Stimulated activated naive CD8-positive, alpha-beta T cell treated with anti-CD3 and anti-CD28 coated beads, Interleukin-15, amount 100 ng/mL, for 72 hours (primary cell): ENCODE data around the gene APP.
"Not testable (repeated sequence)": the region's sequence is repeated elsewhere in the genome, so short reads cannot be mapped to it uniquely, and the experiment has no call there.

Experiments
- ATAC-seq: fragments of 150-1000 bp; cut with Tn5 transposase; 2 replicates; pipeline ENCODE4 v1.10.0; 2021; ENCODE audit warnings: mild to moderate bottlenecking, moderate library complexity
- DNase-seq, 2 donors: peaks; one replicate each; pipeline ENCODE4 v3.0.0; 2021 to 2022
- H3K27ac Mint-ChIP-seq, 2 donors: one replicate each; pipeline ENCODE4 v1.8.0; 2022; ENCODE audit warnings: mild to moderate bottlenecking in 2 of 2, mixed read lengths in 2 of 2, moderate library complexity in 2 of 2
- H3K27me3 Mint-ChIP-seq: one replicate; pipeline ENCODE4 v1.8.0; 2022; ENCODE audit warnings: mixed read lengths
- H3K4me1 Mint-ChIP-seq: one replicate; pipeline ENCODE4 v1.8.0; 2022; ENCODE audit warnings: mild to moderate bottlenecking, mixed read lengths
- H3K4me3 Mint-ChIP-seq, 2 donors: one replicate each; pipeline ENCODE4 v1.8.0; 2022; ENCODE audit warnings: mild to moderate bottlenecking in 2 of 2, mixed read lengths in 2 of 2, moderate library complexity in 1 of 2
- H3K9me3 Mint-ChIP-seq, 2 donors: one replicate each; pipeline ENCODE4 v1.8.0; 2022; ENCODE audit warnings: mixed read lengths in 2 of 2

The APP gene

DNA sequence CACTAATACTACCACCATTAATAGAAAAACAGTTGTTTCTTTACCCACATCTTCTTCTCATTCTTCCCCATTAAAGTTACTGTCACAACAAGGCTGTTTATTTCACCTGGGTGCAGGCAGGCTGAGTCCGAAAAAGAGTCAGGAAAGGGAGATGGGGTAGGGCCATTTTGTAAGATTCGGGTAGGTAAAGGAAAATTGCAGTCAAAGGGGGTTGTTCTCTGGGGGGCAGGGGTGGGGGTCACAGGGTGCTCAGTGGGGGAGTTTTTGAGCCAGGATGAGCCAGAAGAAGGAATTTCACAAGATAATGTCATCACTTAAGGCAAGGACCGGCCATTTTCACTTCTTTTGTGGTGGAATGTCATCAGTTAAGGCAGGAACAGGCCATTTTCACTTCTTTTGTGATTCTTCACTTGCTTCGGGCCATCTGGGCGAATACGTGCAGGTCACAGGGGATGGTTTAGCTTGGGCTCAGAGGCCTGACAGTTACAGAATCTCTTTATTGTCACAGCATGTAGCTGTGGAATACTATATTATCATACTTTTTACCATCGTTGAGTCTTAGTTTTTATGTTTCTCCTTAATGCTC is 89.3 kb downstream of the APP start:
- H3K9me3 Mint-ChIP-seq, ATAC-seq, H3K4me1 Mint-ChIP-seq, H3K27me3 Mint-ChIP-seq, H3K4me3 Mint-ChIP-seq, H3K27ac Mint-ChIP-seq, DNase-seq: not testable (repeated sequence)

GRCh38 chr21:26080211-26080610 is 90.4 kb downstream of the APP start:
- Mint-ChIP-seq H3K27me3 (no peaks in the 10 kb centered on the region), H3K9me3 (peaks cover 0 to 6% of the 10 kb centered on the region in 2 donors), H3K27ac (no peak overlapping the region), H3K4me1 (peaks cover 5% of the 10 kb centered on the region), H3K4me3 (no peak overlapping the region)
- DNase-seq (no peak), ATAC-seq (no peak)

GRCh38 chr21:26079366-26079765 is 91.2 kb downstream of the APP start:
- peaks cover 0 to 6% of the 10 kb centered on the region in 2 donors for H3K9me3 Mint-ChIP-seq
- no peak overlapping the region for H3K4me3 Mint-ChIP-seq
- no peaks in the 10 kb centered on the region for H3K27me3 Mint-ChIP-seq
- ATAC-seq (no peak), DNase-seq (no peak)
- peaks cover 5% of the 10 kb centered on the region for H3K4me1 Mint-ChIP-seq
- H3K27ac Mint-ChIP-seq: no peak overlapping the region

GRCh38 chr21:26077521-26077920 is 93.0 kb downstream of the APP start:
- ATAC-seq: no peak
- Mint-ChIP-seq H3K4me1 (peaks cover 2% of the 10 kb centered on the region), H3K4me3 (no peak overlapping the region), H3K27me3 (no peaks in the 10 kb centered on the region), H3K27ac (no peak overlapping the region), H3K9me3 (peaks cover 0 to 3% of the 10 kb centered on the region in 2 donors)
- no peak for DNase-seq

- no peak overlapping the region for H3K27ac Mint-ChIP-seq
Observed at GRCh38 chr21:26072666-26073615, 97.6 kb downstream of the APP start.

DNA sequence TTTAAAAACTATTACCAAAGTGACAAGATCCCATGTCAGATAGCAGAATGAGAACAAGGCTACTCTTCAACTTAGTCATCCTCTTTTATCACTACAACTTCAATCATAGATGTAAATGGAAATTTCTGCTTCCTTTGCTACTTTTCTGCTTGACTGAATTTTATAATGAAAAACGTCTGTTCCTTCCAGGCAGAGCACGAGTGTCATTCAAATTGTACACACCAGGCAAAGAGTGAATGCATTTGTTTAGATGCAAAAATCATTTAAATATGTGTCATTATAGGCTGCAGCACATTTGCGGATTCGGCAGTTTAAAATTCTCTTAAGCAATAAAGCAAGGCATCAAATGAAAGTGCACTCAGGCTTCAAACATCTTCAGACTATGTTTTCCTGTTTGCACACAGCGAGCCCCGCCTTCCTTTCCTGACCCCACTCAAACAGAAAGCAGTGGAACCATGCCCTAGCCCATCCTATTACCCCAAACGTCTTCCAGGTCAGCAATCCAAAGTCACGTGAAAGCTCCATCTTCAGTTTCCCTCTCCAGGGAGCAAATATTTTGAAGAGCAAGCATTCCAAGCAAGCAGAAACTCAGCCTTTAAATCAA is 99.6 kb downstream of the APP start:
- H3K4me3 Mint-ChIP-seq: peak overlapping the region; percentile 71 to 78
- H3K9me3 Mint-ChIP-seq: no peaks in the 10 kb centered on the region
- peak; percentile 67 for ATAC-seq
- no peaks in the 10 kb centered on the region for H3K27me3 Mint-ChIP-seq
- DNase-seq: peak; percentile 8 to 11
- peaks cover 40% of the 10 kb centered on the region for H3K4me1 Mint-ChIP-seq
- H3K27ac Mint-ChIP-seq: peak overlapping the region; percentile 81 to 90

More at GRCh38 chr21:26072666-26073615, 97.6 kb downstream of the APP start:
- H3K4me1 Mint-ChIP-seq: peaks cover 35% of the 10 kb centered on the region
- no peaks in the 10 kb centered on the region for H3K27me3 Mint-ChIP-seq
- no peak overlapping the region for H3K4me3 Mint-ChIP-seq
- no peak for ATAC-seq
- DNase-seq: no peak
- H3K9me3 Mint-ChIP-seq: no peaks in the 10 kb centered on the region

- Mint-ChIP-seq H3K4me3 (peak overlapping the region; percentile 4 to 71), H3K27ac (peak overlapping the region in 1 of 2 donors; percentile 87), H3K9me3 (no peaks in the 10 kb centered on the region), H3K27me3 (no peaks in the 10 kb centered on the region), H3K4me1 (peaks cover 40% of the 10 kb centered on the region)
- no peak for DNase-seq
- ATAC-seq: no peak
Observed at GRCh38 chr21:26070121-26070520, 100.4 kb downstream of the APP start.

GRCh38 chr21:26068776-26069175 is 101.8 kb downstream of the APP start:
- no peaks in the 10 kb centered on the region for H3K9me3 Mint-ChIP-seq
- H3K27ac Mint-ChIP-seq: peak overlapping the region in 1 of 2 donors; percentile 1
- DNase-seq: no peak
- H3K4me3 Mint-ChIP-seq: peak overlapping the region; percentile 66 to 70
- H3K27me3 Mint-ChIP-seq: no peaks in the 10 kb centered on the region
- ATAC-seq: no peak
- H3K4me1 Mint-ChIP-seq: peaks cover 40% of the 10 kb centered on the region

DNA sequence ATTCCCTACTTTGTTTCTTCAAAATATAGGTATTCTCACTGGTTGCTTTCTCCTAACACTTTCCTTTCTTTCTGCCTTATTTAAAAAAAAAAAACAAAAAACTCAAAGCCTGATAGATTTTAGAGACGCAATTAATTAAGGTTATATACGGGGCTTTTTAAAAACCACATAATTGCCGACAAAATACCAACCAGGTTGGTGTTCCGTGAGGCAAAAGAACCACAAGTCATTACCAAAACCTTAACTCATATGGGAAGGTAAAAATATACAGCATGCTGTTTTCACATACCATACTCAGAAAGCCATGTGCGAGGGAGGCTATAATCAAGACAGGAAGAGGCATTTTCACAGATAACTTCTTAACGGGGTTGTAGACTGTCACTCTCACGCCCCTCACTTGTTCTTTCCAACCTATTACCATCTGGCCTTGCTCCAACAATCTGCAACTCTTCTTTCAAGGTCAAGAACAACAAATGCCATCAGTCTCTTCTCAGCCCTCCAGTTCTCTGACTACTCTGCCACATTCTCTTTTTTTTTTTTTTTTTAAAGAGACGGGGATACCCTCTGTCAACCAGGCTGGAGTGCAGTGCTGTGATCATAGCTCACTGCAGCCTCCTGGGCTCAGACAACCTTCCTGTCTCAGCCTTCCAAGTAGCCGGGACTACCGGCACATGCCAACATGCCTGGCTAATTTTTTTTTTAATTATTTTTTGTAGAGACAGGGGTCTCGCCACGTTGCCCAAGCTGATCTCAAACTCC is 102.6 kb downstream of the APP start:
- DNase-seq (no peak), ATAC-seq (peak; percentile 56)
- Mint-ChIP-seq H3K27me3 (no peaks in the 10 kb centered on the region), H3K4me1 (peaks cover 40% of the 10 kb centered on the region), H3K27ac (peak overlapping the region in 1 of 2 donors; percentile 72), H3K9me3 (no peaks in the 10 kb centered on the region), H3K4me3 (peak overlapping the region; percentile 66 to 70)

- Mint-ChIP-seq H3K4me1 (peaks cover 21% of the 10 kb centered on the region), H3K27me3 (no peaks in the 10 kb centered on the region), H3K27ac (peak overlapping the region in 1 of 2 donors; percentile 57), H3K4me3 (no peak overlapping the region), H3K9me3 (no peaks in the 10 kb centered on the region)
- no peak for ATAC-seq
- no peak for DNase-seq
Observed at GRCh38 chr21:26064506-26064905, 106.1 kb downstream of the APP start.

DNA sequence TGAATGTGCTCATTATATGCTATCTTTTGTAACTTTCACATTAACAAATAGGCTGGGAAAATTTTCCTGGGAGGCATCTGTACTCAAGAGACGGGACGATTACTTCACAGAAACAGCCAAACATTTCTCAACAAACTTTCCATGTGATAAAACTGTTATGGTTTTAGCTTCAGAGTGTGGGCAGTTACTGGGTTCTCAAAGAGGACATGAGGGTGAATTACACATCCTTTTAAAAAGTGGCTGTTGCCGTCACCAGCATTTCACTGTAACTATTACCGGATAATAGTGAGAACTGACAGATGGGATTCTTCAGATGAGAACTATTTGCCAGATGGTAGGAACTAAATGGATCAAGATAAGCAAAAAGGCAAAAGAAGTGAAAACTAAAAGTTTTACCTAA is 109.1 kb downstream of the APP start:
- Mint-ChIP-seq H3K4me3 (no peak overlapping the region), H3K27me3 (no peaks in the 10 kb centered on the region), H3K4me1 (no peaks in the 10 kb centered on the region), H3K27ac (no peak overlapping the region), H3K9me3 (no peaks in the 10 kb centered on the region)
- ATAC-seq: no peak
- no peak for DNase-seq

- ATAC-seq: no peak
- no peaks in the 10 kb centered on the region for H3K9me3 Mint-ChIP-seq
- H3K4me1 Mint-ChIP-seq: no peaks in the 10 kb centered on the region
Observed at GRCh38 chr21:26060335-26061115, 110.0 kb downstream of the APP start.

GRCh38 chr21:26057477-26058170 is 112.9 kb downstream of the APP start:
- H3K4me1 Mint-ChIP-seq: no peaks in the 10 kb centered on the region
- ATAC-seq (no peak), DNase-seq (no peak)
- no peak overlapping the region for H3K27ac Mint-ChIP-seq
- H3K27me3 Mint-ChIP-seq: no peaks in the 10 kb centered on the region
- no peaks in the 10 kb centered on the region for H3K9me3 Mint-ChIP-seq
- no peak overlapping the region for H3K4me3 Mint-ChIP-seq

More at GRCh38 chr21:26060335-26061115, 110.0 kb downstream of the APP start:
- Mint-ChIP-seq H3K27ac (no peak overlapping the region), H3K27me3 (no peaks in the 10 kb centered on the region), H3K4me3 (no peak overlapping the region)
- DNase-seq: no peak

- no peak for ATAC-seq
- H3K4me1 Mint-ChIP-seq: no peaks in the 10 kb centered on the region
- H3K9me3 Mint-ChIP-seq: no peaks in the 10 kb centered on the region
- no peaks in the 10 kb centered on the region for H3K27me3 Mint-ChIP-seq
- no peak overlapping the region for H3K27ac Mint-ChIP-seq
- no peak overlapping the region for H3K4me3 Mint-ChIP-seq
- DNase-seq: no peak
Observed at GRCh38 chr21:26055841-26056264, 114.7 kb downstream of the APP start.
